Ovary (tissue), 9 donors: Measurements from ENCODE around the gene ACAP3. TPM values are rescaled to one million over a fixed set of nuclear protein-coding genes. Genes with fewer than 3 reads are reported as not detected.

Experiments
- DNase-seq, 5 donors: peaks; one replicate each; pipeline ENCODE4 v3.0.0-alpha.2; 2019 to 2020
- H3K27ac ChIP-seq, 2 donors: fragments of 200-600 bp; one replicate each; pipeline versions ENCODE4 v1.5.1 to v1.8.0; 2019 to 2022
- H3K27me3 ChIP-seq: fragments of 200-600 bp; one replicate; pipeline ENCODE4 v1.8.0; 2022
- H3K36me3 ChIP-seq: fragments of 200-600 bp; sonication (generic); one replicate; pipeline ENCODE4 v1.5.1; 2019
- H3K4me1 ChIP-seq: one replicate; pipeline ENCODE4 v1.8.1; 2013; ENCODE audit warnings: mild to moderate bottlenecking, moderate library complexity; ENCODE audit not compliant: insufficient read depth
- H3K4me3 ChIP-seq: fragments of 200-600 bp; sonication (generic); one replicate; pipeline ENCODE4 v1.5.1; 2017
- H3K9me3 ChIP-seq, 2 donors: fragments of 200-600 bp in 1 of 2; sonication (generic) in 1 of 2; one replicate each; pipeline versions ENCODE4 v1.5.1 to v1.8.1; 2013 to 2019; ENCODE audit warnings: mild to moderate bottlenecking in 1 of 2, moderate library complexity in 1 of 2
- EP300 ChIP-seq: sonication (generic); formaldehyde crosslinking; IDR thresholded peaks from one replicate; pipeline ENCODE4 v1.6.1; 2017; ENCODE audit warnings: antibody characterized with exemption
- POLR2A ChIP-seq: fragments of 450-650 bp; IDR thresholded peaks from one replicate; pipeline ENCODE4 v1.6.1; 2017; ENCODE audit warnings: antibody characterized with exemption, mild to moderate bottlenecking, moderate library complexity
- WGBS, 3 donors: extraction: QIAGEN DNeasy Blood & Tissue Kit in 1 of 3; methylation state at CpG; one replicate each; pipeline versions ENCODE4 v1.1.5 to v1.1.7; 2013 to 2017; 5-methylcytosine and 5-hydroxymethylcytosine counted together
- intact Hi-C, 4 donors: fragments of 100-400 bp; cut with DNase I; formaldehyde crosslinking; loops; one replicate each; pipeline versions ENCODE4 v1.11.0 to v1.15.1; 2022 to 2023
- polyA plus RNA-seq, 2 donors: library from polyadenylated mRNA; stranded (reverse); fragments of 200-250 nt in 1 of 2; fragments of 350-450 nt in 1 of 2; fragmentation: Illumina TruSeq in 1 of 2; extraction: RNeasy Lipid Tissue Mini Kit (QIAGEN cat#74804) in 1 of 2; gene quantifications; one replicate each; pipeline ENCODE4 v1.2.3, GENCODE V29; 2013 to 2014
- total RNA-seq, 7 donors: library from RNA; depleted of rRNA in 2 of 7; stranded (reverse); fragments of >200 nt in 2 of 7; fragmentation: NEBNext Ultra II Directional in 3 of 7; extraction: Animal tissue kit (Norgen Biotek cat#: 25700) in 3 of 7; gene quantifications; one replicate each; pipeline versions ENCODE4 v1.1.0 to v1.2.4, GENCODE V29; 2016 to 2023
- TF ChIP-seq, protein P1 (sequence below), 3 donors: fragments of 450-650 bp in 2 of 3; fragments of 200-600 bp in 1 of 3; IDR thresholded peaks; one replicate each; pipeline versions ENCODE4 v1.5.1 to v1.8.0; 2016 to 2022; ENCODE audit warnings: antibody characterized with exemption in 3 of 3, mild to moderate bottlenecking in 1 of 3
- donor health status: DM: no; HTN: no; CAD: no; lungs with moderate emphysema.
- donor health status: DM: no; HTN: no; CAD: no.
- donor health status: Bipolar disorder and iron deficiency.
- donor health status: DM: yes; HTN: yes; CAD: no.
- donor health status: DM: no; HTN: no; CAD: no.
- donor health status: DM: yes; HTN: yes; CAD: no.

ACAP3 gene
- total and polyA plus RNA-seq, 9 donors: 3.5 to 62.4 (median 45.1) TPM

DNA sequence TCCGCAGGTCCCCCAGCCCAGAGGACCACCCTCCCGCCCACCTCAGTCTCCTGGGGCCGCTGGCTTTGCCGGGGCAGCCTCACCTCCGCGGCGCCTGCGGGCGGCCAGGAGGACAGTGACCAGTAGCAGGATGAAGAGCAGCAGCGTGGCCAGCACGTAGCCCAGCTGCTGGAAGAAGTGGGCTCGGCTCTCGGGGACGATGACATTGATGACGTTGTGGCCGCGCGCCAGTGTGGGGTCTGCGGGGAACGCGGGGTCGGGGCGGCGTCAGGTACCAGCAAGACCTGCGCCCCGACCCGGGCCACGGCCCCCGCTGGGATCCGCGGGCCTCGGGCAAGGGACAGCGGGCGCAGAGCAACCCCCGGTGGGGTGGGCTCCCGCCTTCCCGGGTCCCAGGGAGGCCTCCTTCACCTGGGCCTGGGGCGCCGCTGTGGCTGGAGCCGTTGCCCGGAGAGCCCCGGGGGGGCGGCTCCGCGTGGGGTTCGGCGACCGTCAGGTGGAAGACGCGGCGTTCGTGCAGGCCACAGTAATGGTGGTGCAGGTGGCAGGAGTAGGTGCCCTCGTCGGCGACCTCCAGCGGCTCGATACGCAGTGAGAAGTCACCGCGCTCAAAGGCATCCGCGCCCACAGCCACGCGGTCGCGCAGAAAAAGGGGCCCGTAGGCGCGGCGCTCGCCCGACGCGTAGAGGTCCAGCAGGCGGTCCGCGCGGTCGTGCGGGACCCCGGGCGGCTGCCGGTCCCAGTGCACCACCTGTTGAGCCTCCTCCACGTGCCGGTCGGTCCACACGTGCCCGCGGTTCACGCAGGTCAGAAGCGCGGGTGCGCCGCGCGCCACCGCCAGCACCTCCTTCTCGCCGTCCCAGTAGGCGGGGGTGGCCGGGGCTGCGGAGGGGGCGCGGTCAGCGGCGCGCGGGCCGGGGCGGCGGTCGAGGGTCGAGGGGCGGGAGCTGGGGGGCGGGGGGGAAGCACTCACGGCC, 46.8 kb upstream of the ACAP3 start:
- Histone ChIP-seq H3K4me3 (no peak overlapping the region), H3K27ac (peak overlapping the region in 1 of 2 donors; percentile 23), H3K36me3 (no peaks in the 10 kb centered on the region), H3K4me1 (peaks cover 17% of the 10 kb centered on the region), H3K9me3 (no peaks in the 10 kb centered on the region), H3K27me3 (no peaks in the 10 kb centered on the region)
- no peak for DNase-seq
- TF ChIP-seq, protein P1, sequence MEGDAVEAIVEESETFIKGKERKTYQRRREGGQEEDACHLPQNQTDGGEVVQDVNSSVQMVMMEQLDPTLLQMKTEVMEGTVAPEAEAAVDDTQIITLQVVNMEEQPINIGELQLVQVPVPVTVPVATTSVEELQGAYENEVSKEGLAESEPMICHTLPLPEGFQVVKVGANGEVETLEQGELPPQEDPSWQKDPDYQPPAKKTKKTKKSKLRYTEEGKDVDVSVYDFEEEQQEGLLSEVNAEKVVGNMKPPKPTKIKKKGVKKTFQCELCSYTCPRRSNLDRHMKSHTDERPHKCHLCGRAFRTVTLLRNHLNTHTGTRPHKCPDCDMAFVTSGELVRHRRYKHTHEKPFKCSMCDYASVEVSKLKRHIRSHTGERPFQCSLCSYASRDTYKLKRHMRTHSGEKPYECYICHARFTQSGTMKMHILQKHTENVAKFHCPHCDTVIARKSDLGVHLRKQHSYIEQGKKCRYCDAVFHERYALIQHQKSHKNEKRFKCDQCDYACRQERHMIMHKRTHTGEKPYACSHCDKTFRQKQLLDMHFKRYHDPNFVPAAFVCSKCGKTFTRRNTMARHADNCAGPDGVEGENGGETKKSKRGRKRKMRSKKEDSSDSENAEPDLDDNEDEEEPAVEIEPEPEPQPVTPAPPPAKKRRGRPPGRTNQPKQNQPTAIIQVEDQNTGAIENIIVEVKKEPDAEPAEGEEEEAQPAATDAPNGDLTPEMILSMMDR (IDR thresholded peaks at IDR 0.05): no peak
- TF ChIP-seq POLR2A: no peak
- TF ChIP-seq EP300: no peak
- intact Hi-C loops: no loop called here
- WGBS, 3 donors: 55 to 69% (median 61%) methylated on average over 92 to 116 of the region's 116 CpGs

GRCh38 chr1:1353389-1354151, 45.8 kb upstream of the ACAP3 start:
- Histone ChIP-seq H3K27ac (no peak overlapping the region), H3K27me3 (no peaks in the 10 kb centered on the region), H3K4me1 (peaks cover 12% of the 10 kb centered on the region), H3K36me3 (no peaks in the 10 kb centered on the region), H3K9me3 (no peaks in the 10 kb centered on the region), H3K4me3 (no peak overlapping the region)
- TF ChIP-seq EP300: no peak
- no peak for TF ChIP-seq POLR2A
- TF ChIP-seq, protein P1 (IDR thresholded peaks at IDR 0.05): no peak
- intact Hi-C loops: no loop called here
- no peak for DNase-seq
- WGBS, 3 donors: 62 to 78% (median 65%) methylated on average over 16 to 28 of the region's 28 CpGs

- WGBS, 3 donors: 22 to 33% (median 27%) methylated on average over 4 to 5 of the region's 5 CpGs
- Histone ChIP-seq H3K4me1 (peaks cover 17% of the 10 kb centered on the region), H3K27me3 (no peaks in the 10 kb centered on the region), H3K27ac (no peak overlapping the region), H3K36me3 (no peaks in the 10 kb centered on the region), H3K9me3 (no peaks in the 10 kb centered on the region), H3K4me3 (no peak overlapping the region)
- TF ChIP-seq EP300 (no peak), POLR2A (no peak)
- TF ChIP-seq, protein P1 (IDR thresholded peaks at IDR 0.05): no peak
- no peak for DNase-seq
- intact Hi-C loops: no loop called here
These were observed 45.2 kb upstream of the ACAP3 start for GRCh38 chr1:1352786-1353388.
